Lower lobe of right lung (tissue), 2 donors: ENCODE results near the gene UBASH3B. TPM values are rescaled to one million over a fixed set of nuclear protein-coding genes. Genes with fewer than 3 reads are reported as not detected.

Experiments
- ATAC-seq, 2 donors: fragments of 200-7000 bp; cut with Tn5 transposase; one replicate each; pipeline ENCODE4 v1.9.1; 2020 to 2022; ENCODE audit warnings: mild to moderate bottlenecking in 2 of 2, moderate library complexity in 2 of 2
- DNase-seq: peaks from one replicate; pipeline ENCODE4 v3.0.0-alpha.2; 2020
- H3K27ac ChIP-seq: fragments of 200-600 bp; one replicate; pipeline ENCODE4 v1.8.0; 2022
- H3K27me3 ChIP-seq: fragments of 200-600 bp; one replicate; pipeline ENCODE4 v1.8.0; 2022; ENCODE audit warnings: low read depth
- H3K36me3 ChIP-seq: fragments of 200-600 bp; one replicate; pipeline ENCODE4 v1.8.0; 2022; ENCODE audit warnings: mild to moderate bottlenecking
- H3K4me1 ChIP-seq: fragments of 200-600 bp; one replicate; pipeline ENCODE4 v1.8.0; 2022
- H3K4me3 ChIP-seq: fragments of 200-600 bp; one replicate; pipeline ENCODE4 v1.8.0; 2022; ENCODE audit warnings: mild to moderate bottlenecking
- H3K9me3 ChIP-seq: fragments of 200-600 bp; one replicate; pipeline ENCODE4 v1.8.0; 2022
- CTCF ChIP-seq: fragments of 200-600 bp; IDR thresholded peaks from one replicate; pipeline ENCODE4 v1.8.0; 2022; ENCODE audit warnings: antibody characterized with exemption, mild to moderate bottlenecking
- intact Hi-C: fragments of 100-400 bp; cut with DNase I; formaldehyde crosslinking; loops from one replicate; pipeline ENCODE4 v1.11.0; 2022
- total RNA-seq: library from RNA; stranded (reverse); fragmentation: NEBNext Ultra II Directional; extraction: Animal tissue kit (Norgen Biotek cat#: 25700); gene quantifications from one replicate; pipeline ENCODE4 v1.2.1, GENCODE V29; 2021
- donor health status: DM: no; HTN: yes; CAD: no; lungs with severe emphysema.

UBASH3B gene
- total RNA-seq, 1 donor from 2014 or later: 64.7 TPM

- no peak for ATAC-seq
Measured at GRCh38 chr11:122686111-122686510, 30.6 kb downstream of the UBASH3B start.

GRCh38 chr11:122690384-122690783 lies 34.9 kb downstream of the UBASH3B start:
- H3K4me3 ChIP-seq: peak overlapping the region; percentile 6
- H3K27me3 ChIP-seq: no peaks in the 10 kb centered on the region
- peak overlapping the region; percentile 68 for H3K27ac ChIP-seq
- H3K36me3 ChIP-seq: no peaks in the 10 kb centered on the region
- intact Hi-C loops: no loop called here
- no peak for TF ChIP-seq CTCF
- no peaks in the 10 kb centered on the region for H3K9me3 ChIP-seq
- peaks cover 12% of the 10 kb centered on the region for H3K4me1 ChIP-seq
- ATAC-seq: no peak
- DNase-seq: no peak

More at GRCh38 chr11:122686111-122686510, 30.6 kb downstream of the UBASH3B start:
- Histone ChIP-seq H3K4me1 (no peaks in the 10 kb centered on the region), H3K9me3 (no peaks in the 10 kb centered on the region), H3K4me3 (no peak overlapping the region), H3K27ac (no peak overlapping the region), H3K36me3 (no peaks in the 10 kb centered on the region), H3K27me3 (no peaks in the 10 kb centered on the region)
- no peak for DNase-seq
- no peak for TF ChIP-seq CTCF
- intact Hi-C loops: no loop called here

- Histone ChIP-seq H3K4me1 (peaks cover 12% of the 10 kb centered on the region), H3K36me3 (no peaks in the 10 kb centered on the region), H3K27me3 (no peaks in the 10 kb centered on the region), H3K4me3 (peak overlapping the region; percentile 6), H3K9me3 (no peaks in the 10 kb centered on the region), H3K27ac (peak overlapping the region; percentile 68)
- no peak for TF ChIP-seq CTCF
- ATAC-seq: peak; percentile 48 to 58
- intact Hi-C loops: no loop called here
- no peak for DNase-seq
Measured at GRCh38 chr11:122690801-122691548, 35.5 kb downstream of the UBASH3B start.

DNA sequence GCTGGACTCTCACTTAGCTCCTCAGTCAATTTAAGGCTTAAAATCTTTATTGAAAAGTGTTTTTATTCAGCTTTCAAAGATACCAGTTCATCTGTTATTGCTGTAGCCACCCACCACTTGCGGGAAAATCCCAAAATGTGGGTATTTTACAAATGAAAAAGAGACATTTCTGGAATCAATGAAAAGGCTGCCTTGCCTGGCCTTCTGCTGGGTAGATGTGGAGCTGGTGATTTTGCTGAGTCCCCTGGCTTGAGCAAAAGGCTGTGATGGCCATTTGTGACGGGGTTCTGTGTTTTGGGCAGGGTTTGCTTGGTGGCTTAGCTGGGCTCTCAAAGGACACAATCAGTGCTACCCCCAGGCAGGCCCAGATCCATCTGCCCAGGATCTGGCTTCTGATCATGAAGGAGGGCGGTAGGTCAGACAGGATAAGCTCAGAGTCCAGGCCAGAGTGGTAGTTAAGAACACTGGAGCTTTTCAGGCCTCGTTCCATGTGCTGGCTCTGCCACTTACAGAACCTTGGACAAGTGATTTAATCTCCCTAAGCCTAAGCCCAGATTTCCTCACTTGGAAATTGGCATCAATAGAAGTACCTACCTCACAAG lies 36.1 kb downstream of the UBASH3B start:
- no peak overlapping the region for H3K4me3 ChIP-seq
- H3K9me3 ChIP-seq: no peaks in the 10 kb centered on the region
- TF ChIP-seq CTCF: no peak
- no peak for DNase-seq
- H3K27ac ChIP-seq: peak overlapping the region; percentile 68
- H3K4me1 ChIP-seq: peaks cover 17% of the 10 kb centered on the region
- intact Hi-C loops: no loop called here
- H3K27me3 ChIP-seq: no peaks in the 10 kb centered on the region
- H3K36me3 ChIP-seq: no peaks in the 10 kb centered on the region
- ATAC-seq: no peak

DNA sequence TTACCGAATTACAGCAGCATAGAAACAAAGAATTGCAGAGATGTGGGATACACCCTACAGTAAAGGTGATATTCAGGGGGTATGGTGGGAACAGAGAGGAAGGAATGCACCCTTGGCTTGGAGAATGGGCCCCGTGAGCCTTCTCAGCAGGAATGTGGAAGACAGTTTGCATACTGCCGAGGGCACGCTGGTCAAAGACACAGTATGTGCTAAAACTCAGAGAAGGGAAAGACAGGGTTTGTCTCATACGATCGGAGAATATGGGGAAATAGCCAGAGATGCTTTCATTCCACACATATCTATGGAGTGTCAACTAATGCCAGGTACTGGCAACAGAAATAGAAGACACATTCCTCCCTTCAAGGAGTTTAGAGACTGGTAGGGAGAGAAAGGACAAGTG lies 36.9 kb downstream of the UBASH3B start:
- Histone ChIP-seq H3K36me3 (no peaks in the 10 kb centered on the region), H3K9me3 (no peaks in the 10 kb centered on the region), H3K4me3 (no peak overlapping the region), H3K27ac (no peak overlapping the region), H3K27me3 (no peaks in the 10 kb centered on the region), H3K4me1 (peaks cover 21% of the 10 kb centered on the region)
- DNase-seq (no peak), ATAC-seq (no peak)
- intact Hi-C loops: no loop called here
- no peak for TF ChIP-seq CTCF
